ENCODE measurements around the gene LMF1. TPM values are rescaled to one million over a fixed set of nuclear protein-coding genes. Genes with fewer than 3 reads are reported as not detected.

Gene LMF1
- total RNA-seq, 2 experiments from 2014 or later, result 21.3 to 22.6 TPM

DNA sequence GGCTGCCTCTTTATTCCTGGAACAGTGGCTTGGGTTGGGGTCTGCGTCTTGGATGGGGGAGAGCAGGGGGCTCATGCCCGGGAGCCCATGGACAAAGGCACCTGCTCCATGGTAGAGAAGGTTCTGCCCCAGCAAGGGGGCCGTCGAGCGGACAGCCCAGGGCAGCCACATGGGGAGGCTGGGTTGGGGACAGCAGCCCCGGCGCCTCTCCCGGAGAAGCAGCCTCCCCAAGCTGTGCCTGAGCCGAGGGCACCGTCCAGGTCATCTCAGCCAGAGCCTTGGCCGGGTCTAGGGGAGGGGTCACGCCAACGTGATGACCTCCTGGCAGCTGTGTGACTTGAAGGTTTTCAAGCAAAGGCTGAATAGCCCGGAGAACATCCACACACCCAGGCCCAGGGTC, 137.4 kb downstream of the LMF1 start:
- no peak for DNase-seq
- Mint-ChIP-seq H3K4me1 (no peaks in the 10 kb centered on the region), H3K27ac (no peak overlapping the region), H3K4me3 (no peak overlapping the region), H3K36me3 (ENCODE audit: low read depth) (no peaks in the 10 kb centered on the region), H3K9me3 (peaks cover 13% of the 10 kb centered on the region), H3K27me3 (no peaks in the 10 kb centered on the region)
- ChIA-PET POLR2A (no interaction called here), CTCF (no interaction called here)

- Mint-ChIP-seq H3K36me3 (ENCODE audit: low read depth) (no peaks in the 10 kb centered on the region), H3K27ac (no peak overlapping the region), H3K27me3 (no peaks in the 10 kb centered on the region), H3K4me1 (no peaks in the 10 kb centered on the region), H3K4me3 (no peak overlapping the region), H3K9me3 (peaks cover 11% of the 10 kb centered on the region)
- POLR2A ChIA-PET, result no interaction called here
- CTCF ChIA-PET, result no interaction called here
- no peak for DNase-seq
These were observed 138.0 kb downstream of the LMF1 start for GRCh38 chr16:832652-833336.

DNA sequence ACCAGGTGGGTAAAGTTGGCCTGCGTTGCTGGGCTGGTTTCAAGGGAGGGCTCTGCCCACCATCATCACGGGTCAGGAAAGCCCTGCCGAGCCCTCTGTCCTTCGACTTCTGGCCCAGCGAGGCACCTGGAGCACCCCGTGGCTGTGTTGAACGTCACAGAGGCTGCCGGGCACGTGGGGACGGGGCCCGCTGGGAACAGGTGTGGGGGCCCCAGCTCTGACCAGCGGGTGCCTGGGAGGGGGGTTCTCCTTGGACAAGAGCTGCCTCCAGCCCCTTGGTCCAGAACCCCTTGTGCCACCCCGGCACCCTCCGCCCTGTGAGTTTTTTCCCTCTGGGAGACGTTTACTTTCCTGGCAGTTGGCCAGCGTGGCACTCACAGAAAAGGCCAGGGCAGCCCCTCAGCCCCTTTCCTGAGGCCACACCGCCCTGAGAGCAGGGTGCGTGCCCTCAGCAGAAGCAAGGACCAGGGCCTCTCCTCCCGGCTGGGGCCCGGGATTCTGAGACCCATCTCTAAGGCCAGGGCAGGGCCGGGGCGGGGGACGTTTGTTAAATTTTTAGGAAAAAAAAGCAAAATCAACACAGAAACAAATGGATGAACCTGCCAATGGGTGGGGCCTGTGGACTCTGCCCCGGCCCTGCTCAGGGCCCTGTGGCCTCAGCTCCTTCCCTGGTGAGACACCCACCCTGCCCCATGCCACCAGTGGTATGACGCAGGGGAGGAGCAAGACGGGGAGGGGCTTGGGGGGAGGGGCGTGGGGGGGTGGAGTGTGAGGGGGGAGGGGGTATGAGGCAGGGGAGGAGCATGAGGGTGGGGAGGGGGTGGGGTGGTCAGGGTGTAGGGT, 139.0 kb downstream of the LMF1 start:
- POLR2A ChIA-PET, result no interaction called here
- no peaks in the 10 kb centered on the region for H3K27me3 Mint-ChIP-seq

GRCh38 chr16:830871-831570, 139.8 kb downstream of the LMF1 start:
- no peak overlapping the region for H3K4me3 Mint-ChIP-seq

More for the DNA sequence above, 139.0 kb downstream of the LMF1 start:
- Mint-ChIP-seq H3K9me3 (peaks cover 7% of the 10 kb centered on the region), H3K27ac (no peak overlapping the region), H3K4me3 (no peak overlapping the region), H3K4me1 (no peaks in the 10 kb centered on the region), H3K36me3 (ENCODE audit: low read depth) (no peaks in the 10 kb centered on the region)
- CTCF ChIA-PET, result no interaction called here
- DNase-seq, result no peak

GRCh38 chr16:830107-830870, 140.5 kb downstream of the LMF1 start:
- POLR2A ChIA-PET, result no interaction called here
- H3K4me3 Mint-ChIP-seq, result no peak overlapping the region
- CTCF ChIA-PET, result no interaction called here
- no peaks in the 10 kb centered on the region for H3K27me3 Mint-ChIP-seq
- no peak overlapping the region for H3K27ac Mint-ChIP-seq
- H3K36me3 Mint-ChIP-seq (ENCODE audit: low read depth), result no peaks in the 10 kb centered on the region
- H3K4me1 Mint-ChIP-seq, result no peaks in the 10 kb centered on the region
- DNase-seq, result no peak
- no peaks in the 10 kb centered on the region for H3K9me3 Mint-ChIP-seq

More at GRCh38 chr16:830871-831570, 139.8 kb downstream of the LMF1 start:
- ChIA-PET CTCF (no interaction called here), POLR2A (no interaction called here)
- no peaks in the 10 kb centered on the region for H3K4me1 Mint-ChIP-seq
- no peak overlapping the region for H3K27ac Mint-ChIP-seq
- DNase-seq, result no peak
- H3K9me3 Mint-ChIP-seq, result no peaks in the 10 kb centered on the region
- H3K27me3 Mint-ChIP-seq, result no peaks in the 10 kb centered on the region
- H3K36me3 Mint-ChIP-seq (ENCODE audit: low read depth), result no peaks in the 10 kb centered on the region

DNA sequence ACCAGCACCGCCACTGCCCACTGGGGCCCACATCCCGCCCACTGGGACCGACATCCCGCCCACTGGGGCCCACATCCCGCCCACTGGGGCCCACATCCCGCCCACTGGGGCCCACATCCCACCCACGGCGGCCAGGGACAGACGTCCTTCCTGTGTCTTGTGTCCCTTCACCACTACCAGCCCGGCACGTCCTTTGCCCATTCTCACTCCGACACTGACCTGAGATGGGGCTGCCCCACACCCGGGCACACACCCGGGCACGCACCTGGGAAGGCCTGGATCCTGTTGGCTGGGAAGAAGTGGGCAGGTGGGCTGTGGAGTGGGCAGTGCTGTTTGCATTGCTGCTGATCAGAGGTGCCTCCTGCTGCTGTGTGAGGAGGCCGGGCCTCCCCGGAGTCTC, 141.9 kb downstream of the LMF1 start:
- DNase-seq, result no peak
- Mint-ChIP-seq H3K36me3 (ENCODE audit: low read depth) (no peaks in the 10 kb centered on the region), H3K4me3 (no peak overlapping the region), H3K4me1 (no peaks in the 10 kb centered on the region), H3K27me3 (no peaks in the 10 kb centered on the region), H3K9me3 (no peaks in the 10 kb centered on the region), H3K27ac (no peak overlapping the region)
- CTCF ChIA-PET, result no interaction called here
- POLR2A ChIA-PET, result no interaction called here

DNA sequence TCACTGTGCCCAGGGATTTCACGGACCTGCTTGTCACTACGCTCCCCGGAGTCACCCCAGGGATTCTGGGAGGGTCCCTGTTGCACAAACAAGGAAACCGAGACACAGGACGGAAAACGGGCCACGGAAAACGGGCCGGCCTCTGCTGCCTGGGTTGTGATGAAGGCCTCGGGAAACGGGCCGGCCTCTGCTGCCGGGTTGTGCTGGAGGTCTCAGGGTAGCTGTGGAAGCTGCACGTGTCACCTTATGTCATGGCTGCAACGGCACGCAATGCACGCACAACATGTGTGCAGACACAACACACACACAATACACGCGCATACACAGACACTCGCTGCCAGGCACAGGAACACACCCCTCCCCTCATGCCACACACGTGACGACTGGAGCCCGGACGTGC, 143.3 kb downstream of the LMF1 start:
- no peaks in the 10 kb centered on the region for H3K27me3 Mint-ChIP-seq
- ChIA-PET CTCF (no interaction called here), POLR2A (no interaction called here)
- DNase-seq, result no peak
- no peak overlapping the region for H3K27ac Mint-ChIP-seq
- H3K9me3 Mint-ChIP-seq, result no peaks in the 10 kb centered on the region
- H3K4me3 Mint-ChIP-seq, result no peak overlapping the region
- no peaks in the 10 kb centered on the region for H3K36me3 Mint-ChIP-seq (ENCODE audit: low read depth)
- H3K4me1 Mint-ChIP-seq, result no peaks in the 10 kb centered on the region

DNA sequence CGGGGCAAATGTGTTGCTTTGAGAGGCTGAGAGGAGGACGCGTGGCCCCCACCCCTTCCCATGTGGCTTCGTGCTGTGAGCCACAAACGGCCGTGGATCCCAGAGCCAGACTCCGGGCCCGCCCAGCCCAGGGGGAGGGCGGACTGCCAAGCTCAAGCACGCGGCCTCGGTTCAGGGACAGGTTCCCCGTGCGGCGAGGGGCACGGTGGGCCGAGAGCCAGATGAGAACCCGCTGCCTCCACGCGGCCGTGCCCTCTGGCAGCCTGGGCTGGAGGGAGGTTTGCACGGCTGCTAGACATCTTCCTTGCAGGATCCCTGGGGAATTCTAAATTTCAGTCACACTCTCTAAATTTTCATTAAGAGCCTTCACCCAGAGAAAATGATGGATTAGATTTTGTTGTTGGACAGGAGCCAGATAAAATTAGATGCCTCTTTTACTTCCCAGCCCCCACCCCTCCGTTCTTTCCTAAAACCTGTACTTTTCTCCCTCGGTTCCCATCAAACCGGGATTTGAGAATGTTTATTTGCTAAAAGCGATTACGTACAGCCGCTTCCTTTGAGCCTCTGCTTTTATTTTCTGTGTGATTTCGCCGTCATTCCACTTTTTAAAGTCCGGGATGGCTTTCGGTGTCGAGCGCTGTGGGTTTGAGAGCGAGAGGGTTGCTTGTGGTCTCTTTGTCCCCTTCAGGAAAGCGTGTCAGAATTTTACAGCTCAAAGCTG, 145.3 kb downstream of the LMF1 start:
- Mint-ChIP-seq H3K27ac (no peak overlapping the region), H3K4me3 (no peak overlapping the region), H3K9me3 (no peaks in the 10 kb centered on the region), H3K36me3 (ENCODE audit: low read depth) (no peaks in the 10 kb centered on the region), H3K27me3 (no peaks in the 10 kb centered on the region), H3K4me1 (peaks cover 1% of the 10 kb centered on the region)
- POLR2A ChIA-PET, result no interaction called here
- CTCF ChIA-PET, result no interaction called here
- DNase-seq, result no peak

DNA sequence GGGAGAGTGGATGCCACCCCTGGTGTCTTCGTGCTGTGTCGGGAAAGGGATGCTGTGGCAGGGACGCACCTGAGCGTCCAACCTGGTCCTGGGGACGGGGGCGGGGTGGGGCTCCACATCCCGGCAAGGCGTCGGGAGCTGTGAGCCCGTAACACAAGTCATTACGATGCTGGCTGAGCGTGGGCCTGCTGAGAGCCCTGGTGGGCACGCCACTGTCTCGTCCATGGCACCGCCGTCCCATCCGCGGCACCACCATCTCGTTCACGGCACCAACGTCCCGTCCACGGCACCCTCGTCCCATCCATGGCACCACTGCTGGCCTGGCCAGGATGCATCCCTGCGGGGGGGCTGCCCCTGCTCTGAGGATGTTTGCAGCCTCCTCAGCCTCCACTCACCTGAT, 146.2 kb downstream of the LMF1 start:
- no peak overlapping the region for H3K27ac Mint-ChIP-seq
- H3K9me3 Mint-ChIP-seq, result no peaks in the 10 kb centered on the region
- no peak overlapping the region for H3K4me3 Mint-ChIP-seq
- no peak for DNase-seq
- POLR2A ChIA-PET, result no interaction called here
- no peaks in the 10 kb centered on the region for H3K36me3 Mint-ChIP-seq (ENCODE audit: low read depth)
- CTCF ChIA-PET, result interaction anchor here (0.7 kb wide), 1 partner anchor 12 kb away, joined by 3 read pairs; no protein-coding TSS in a partner anchor
- peaks cover 3% of the 10 kb centered on the region for H3K27me3 Mint-ChIP-seq
- H3K4me1 Mint-ChIP-seq, result peaks cover 7% of the 10 kb centered on the region

- Mint-ChIP-seq H3K27me3 (peaks cover 4% of the 10 kb centered on the region), H3K9me3 (no peaks in the 10 kb centered on the region), H3K4me1 (peaks cover 11% of the 10 kb centered on the region), H3K36me3 (ENCODE audit: low read depth) (no peaks in the 10 kb centered on the region), H3K4me3 (no peak overlapping the region), H3K27ac (no peak overlapping the region)
- POLR2A ChIA-PET, result no interaction called here
- DNase-seq, result no peak
- CTCF ChIA-PET, result interaction anchor here (0.7 kb wide), 1 partner anchor 11 kb away, joined by 3 read pairs; no protein-coding TSS in a partner anchor
These were observed 146.6 kb downstream of the LMF1 start for GRCh38 chr16:824194-824593.

DNA sequence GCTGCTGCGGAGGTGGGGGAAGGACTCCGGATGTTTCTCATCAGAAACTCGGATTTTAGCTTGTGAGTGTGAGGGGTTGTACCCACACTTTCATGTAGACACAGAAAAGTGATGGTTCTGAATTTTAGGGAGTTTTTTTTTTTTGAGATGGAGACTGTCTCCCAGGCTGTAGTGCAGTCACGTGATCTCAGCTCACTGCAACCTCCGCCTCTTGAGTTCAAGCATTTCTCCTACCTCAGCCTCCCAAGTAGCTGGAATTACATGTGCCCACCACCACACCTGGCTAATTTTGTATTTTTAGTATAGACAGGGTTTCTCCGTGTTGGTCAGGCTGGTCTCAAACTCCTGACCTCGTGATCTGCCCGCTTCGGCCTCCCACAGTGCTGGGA, 147.9 kb downstream of the LMF1 start:
- ChIA-PET CTCF (no interaction called here), POLR2A (no interaction called here)
- Mint-ChIP-seq H3K9me3 (no peaks in the 10 kb centered on the region), H3K4me1 (peaks cover 12% of the 10 kb centered on the region), H3K4me3 (no peak overlapping the region), H3K27ac (no peak overlapping the region), H3K36me3 (ENCODE audit: low read depth) (no peaks in the 10 kb centered on the region), H3K27me3 (peaks cover 4% of the 10 kb centered on the region)
- no peak for DNase-seq

- CTCF ChIA-PET, result no interaction called here
- Mint-ChIP-seq H3K27ac (no peak overlapping the region), H3K4me1 (peaks cover 12% of the 10 kb centered on the region), H3K27me3 (peaks cover 6% of the 10 kb centered on the region), H3K4me3 (no peak overlapping the region), H3K36me3 (ENCODE audit: low read depth) (no peaks in the 10 kb centered on the region), H3K9me3 (no peaks in the 10 kb centered on the region)
- POLR2A ChIA-PET, result no interaction called here
- no peak for DNase-seq
These were observed 148.4 kb downstream of the LMF1 start for GRCh38 chr16:822174-822908.

Measured in activated CD4-positive, alpha-beta memory T cell treated with anti-CD3 and anti-CD28 coated beads, Interleukin-2, amount 10 ng/mL, durations not matched to agents 7 days and 5 days (primary cell).